ENCODE results near the gene POLR2E. TPM values are rescaled to one million over a fixed set of nuclear protein-coding genes. Genes with fewer than 3 reads are reported as not detected.
A peak's percentile ranks its signal among the peaks of the same experiment; 100 is the strongest.

Gene POLR2E
- total and polyA plus RNA-seq, 9 of the 15 experiments (the other 6 are each of a cell fraction or from before 2014, with no cell fraction given), result 3.4 to 413 (median 244) TPM

DNA sequence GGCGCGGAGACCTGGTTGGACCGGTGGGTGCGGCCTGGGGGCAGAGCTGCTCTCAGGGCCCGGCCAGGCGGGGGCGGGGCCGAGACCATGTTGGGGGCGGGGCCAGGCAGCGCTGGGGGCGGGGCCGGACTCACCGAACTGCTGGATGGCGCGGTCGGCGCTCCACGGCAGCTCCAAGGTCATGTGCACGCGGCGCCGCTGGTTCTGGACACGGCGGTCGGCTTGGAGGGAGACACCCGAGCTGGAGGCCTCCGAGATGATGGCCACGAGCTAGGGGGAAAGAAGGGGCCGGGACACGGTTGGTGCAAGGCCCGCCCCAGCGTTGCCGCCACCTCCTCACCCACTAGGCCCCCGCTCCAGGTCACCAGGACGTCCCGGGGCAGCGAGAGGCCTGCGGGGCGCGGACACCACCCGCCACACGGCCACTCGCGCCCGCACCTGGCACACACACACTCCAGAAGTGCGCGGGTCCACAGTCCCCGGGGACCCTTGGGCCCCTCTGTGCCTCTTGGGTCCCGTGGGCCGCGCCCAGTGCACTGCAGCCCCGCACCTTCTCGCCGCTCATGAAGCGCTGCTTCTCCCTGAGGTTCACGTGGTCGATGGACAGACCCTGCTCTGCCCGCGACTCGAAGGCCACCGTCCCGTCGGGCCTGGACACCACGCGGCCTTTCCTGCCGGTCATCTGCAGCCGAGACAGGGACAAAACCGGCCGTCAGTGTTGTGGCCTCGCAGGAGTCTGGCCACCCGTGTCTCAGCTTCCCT lies 17.3 kb upstream of the POLR2E start (continued):
- TF ChIP-seq, protein P1, sequence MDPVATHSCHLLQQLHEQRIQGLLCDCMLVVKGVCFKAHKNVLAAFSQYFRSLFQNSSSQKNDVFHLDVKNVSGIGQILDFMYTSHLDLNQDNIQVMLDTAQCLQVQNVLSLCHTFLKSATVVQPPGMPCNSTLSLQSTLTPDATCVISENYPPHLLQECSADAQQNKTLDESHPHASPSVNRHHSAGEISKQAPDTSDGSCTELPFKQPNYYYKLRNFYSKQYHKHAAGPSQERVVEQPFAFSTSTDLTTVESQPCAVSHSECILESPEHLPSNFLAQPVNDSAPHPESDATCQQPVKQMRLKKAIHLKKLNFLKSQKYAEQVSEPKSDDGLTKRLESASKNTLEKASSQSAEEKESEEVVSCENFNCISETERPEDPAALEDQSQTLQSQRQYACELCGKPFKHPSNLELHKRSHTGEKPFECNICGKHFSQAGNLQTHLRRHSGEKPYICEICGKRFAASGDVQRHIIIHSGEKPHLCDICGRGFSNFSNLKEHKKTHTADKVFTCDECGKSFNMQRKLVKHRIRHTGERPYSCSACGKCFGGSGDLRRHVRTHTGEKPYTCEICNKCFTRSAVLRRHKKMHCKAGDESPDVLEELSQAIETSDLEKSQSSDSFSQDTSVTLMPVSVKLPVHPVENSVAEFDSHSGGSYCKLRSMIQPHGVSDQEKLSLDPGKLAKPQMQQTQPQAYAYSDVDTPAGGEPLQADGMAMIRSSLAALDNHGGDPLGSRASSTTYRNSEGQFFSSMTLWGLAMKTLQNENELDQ (CRISPR knock-in tag; IDR thresholded peaks at IDR 0.05; ENCODE audit: borderline replicate concordance), result no peak
- TF ChIP-seq, protein P2, sequence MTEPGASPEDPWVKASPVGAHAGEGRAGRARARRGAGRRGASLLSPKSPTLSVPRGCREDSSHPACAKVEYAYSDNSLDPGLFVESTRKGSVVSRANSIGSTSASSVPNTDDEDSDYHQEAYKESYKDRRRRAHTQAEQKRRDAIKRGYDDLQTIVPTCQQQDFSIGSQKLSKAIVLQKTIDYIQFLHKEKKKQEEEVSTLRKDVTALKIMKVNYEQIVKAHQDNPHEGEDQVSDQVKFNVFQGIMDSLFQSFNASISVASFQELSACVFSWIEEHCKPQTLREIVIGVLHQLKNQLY (CRISPR knock-in tag; conservative IDR thresholded peaks at IDR 0.05), result no peak
- TF ChIP-seq C11orf30 (IDR thresholded peaks at IDR 0.05; ENCODE audit: low read depth), result no peak
- 0 out of 2 replicates have a peak, but pooled peaks have one; percentile 10 for TF ChIP-seq NFIC (IDR thresholded peaks at IDR 0.05)
- no peak for TF ChIP-seq ZNF23 (CRISPR knock-in tag; IDR thresholded peaks at IDR 0.05)
- TF ChIP-seq ILK (tag; IDR thresholded peaks at IDR 0.05; ENCODE audit: borderline replicate concordance, low read depth), result no peak
- TF ChIP-seq, protein P3, sequence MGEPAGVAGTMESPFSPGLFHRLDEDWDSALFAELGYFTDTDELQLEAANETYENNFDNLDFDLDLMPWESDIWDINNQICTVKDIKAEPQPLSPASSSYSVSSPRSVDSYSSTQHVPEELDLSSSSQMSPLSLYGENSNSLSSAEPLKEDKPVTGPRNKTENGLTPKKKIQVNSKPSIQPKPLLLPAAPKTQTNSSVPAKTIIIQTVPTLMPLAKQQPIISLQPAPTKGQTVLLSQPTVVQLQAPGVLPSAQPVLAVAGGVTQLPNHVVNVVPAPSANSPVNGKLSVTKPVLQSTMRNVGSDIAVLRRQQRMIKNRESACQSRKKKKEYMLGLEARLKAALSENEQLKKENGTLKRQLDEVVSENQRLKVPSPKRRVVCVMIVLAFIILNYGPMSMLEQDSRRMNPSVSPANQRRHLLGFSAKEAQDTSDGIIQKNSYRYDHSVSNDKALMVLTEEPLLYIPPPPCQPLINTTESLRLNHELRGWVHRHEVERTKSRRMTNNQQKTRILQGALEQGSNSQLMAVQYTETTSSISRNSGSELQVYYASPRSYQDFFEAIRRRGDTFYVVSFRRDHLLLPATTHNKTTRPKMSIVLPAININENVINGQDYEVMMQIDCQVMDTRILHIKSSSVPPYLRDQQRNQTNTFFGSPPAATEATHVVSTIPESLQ (CRISPR knock-in tag; IDR thresholded peaks at IDR 0.05), result no peak; the same call in 1 of the 2 replicates
- no peak for TF ChIP-seq GATAD2A (IDR thresholded peaks at IDR 0.05)
- TF ChIP-seq CCNT2 (IDR thresholded peaks at IDR 0.05; ENCODE audit: borderline replicate concordance, extremely low read depth, insufficient read length, low read depth, low read length), result no peak
- TF ChIP-seq, protein P4, sequence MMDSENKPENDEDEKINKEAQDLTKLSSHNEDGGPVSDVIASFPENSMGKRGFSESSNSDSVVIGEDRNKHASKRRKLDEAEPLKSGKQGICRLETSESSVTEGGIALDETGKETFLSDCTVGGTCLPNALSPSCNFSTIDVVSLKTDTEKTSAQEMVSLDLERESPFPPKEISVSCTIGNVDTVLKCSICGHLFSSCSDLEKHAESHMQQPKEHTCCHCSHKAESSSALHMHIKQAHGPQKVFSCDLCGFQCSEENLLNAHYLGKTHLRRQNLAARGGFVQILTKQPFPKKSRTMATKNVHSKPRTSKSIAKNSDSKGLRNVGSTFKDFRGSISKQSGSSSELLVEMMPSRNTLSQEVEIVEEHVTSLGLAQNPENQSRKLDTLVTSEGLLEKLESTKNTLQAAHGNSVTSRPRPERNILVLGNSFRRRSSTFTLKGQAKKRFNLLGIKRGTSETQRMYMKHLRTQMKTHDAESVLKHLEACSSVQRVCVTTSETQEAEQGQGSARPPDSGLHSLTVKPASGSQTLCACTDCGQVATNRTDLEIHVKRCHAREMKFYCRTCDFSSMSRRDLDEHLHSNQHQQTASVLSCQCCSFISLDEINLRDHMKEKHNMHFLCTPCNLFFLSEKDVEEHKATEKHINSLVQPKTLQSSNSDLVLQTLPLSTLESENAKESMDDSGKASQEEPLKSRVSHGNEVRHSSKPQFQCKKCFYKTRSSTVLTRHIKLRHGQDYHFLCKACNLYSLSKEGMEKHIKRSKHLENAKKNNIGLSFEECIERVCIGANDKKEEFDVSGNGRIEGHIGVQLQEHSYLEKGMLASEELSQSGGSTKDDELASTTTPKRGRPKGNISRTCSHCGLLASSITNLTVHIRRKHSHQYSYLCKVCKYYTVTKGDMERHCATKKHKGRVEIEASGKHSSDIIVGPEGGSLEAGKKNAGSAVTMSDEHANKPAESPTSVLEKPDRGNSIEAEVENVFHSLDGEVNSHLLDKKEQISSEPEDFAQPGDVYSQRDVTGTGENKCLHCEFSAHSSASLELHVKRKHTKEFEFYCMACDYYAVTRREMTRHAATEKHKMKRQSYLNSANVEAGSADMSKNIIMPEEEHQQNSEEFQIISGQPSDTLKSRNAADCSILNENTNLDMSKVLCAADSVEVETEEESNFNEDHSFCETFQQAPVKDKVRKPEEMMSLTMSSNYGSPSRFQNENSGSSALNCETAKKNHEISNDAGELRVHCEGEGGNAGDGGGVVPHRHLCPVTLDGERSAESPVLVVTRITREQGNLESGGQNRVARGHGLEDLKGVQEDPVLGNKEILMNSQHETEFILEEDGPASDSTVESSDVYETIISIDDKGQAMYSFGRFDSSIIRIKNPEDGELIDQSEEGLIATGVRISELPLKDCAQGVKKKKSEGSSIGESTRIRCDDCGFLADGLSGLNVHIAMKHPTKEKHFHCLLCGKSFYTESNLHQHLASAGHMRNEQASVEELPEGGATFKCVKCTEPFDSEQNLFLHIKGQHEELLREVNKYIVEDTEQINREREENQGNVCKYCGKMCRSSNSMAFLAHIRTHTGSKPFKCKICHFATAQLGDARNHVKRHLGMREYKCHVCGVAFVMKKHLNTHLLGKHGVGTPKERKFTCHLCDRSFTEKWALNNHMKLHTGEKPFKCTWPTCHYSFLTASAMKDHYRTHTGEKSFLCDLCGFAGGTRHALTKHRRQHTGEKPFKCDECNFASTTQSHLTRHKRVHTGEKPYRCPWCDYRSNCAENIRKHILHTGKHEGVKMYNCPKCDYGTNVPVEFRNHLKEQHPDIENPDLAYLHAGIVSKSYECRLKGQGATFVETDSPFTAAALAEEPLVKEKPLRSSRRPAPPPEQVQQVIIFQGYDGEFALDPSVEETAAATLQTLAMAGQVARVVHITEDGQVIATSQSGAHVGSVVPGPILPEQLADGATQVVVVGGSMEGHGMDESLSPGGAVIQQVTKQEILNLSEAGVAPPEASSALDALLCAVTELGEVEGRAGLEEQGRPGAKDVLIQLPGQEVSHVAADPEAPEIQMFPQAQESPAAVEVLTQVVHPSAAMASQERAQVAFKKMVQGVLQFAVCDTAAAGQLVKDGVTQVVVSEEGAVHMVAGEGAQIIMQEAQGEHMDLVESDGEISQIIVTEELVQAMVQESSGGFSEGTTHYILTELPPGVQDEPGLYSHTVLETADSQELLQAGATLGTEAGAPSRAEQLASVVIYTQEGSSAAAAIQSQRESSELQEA (IDR thresholded peaks at IDR 0.05; ENCODE audit: low read depth), result no peak
- TF ChIP-seq EGR1 (conservative IDR thresholded peaks at IDR 0.05), result no peak
- TF ChIP-seq CEBPG (CRISPR knock-in tag; IDR thresholded peaks at IDR 0.05), result no peak
- no peak for TF ChIP-seq CEBPG (tag; conservative IDR thresholded peaks at IDR 0.05 in 1 of 2, IDR thresholded peaks at IDR 0.05 in 1 of 2)

Data from K562 (cell line).